HepG2 (cell line): Measurements from ENCODE around the gene SULT4A1. TPM values are rescaled to one million over a fixed set of nuclear protein-coding genes. Genes with fewer than 3 reads are reported as not detected.

Source experiments
- ATAC-seq: fragments of 200-7000 bp; cut with Tn5 transposase; 3 replicates; pipeline ENCODE4 v1.9.1; 2020; ENCODE audit warnings: mild to moderate bottlenecking, moderate library complexity
- BruUV-seq: library from RNA; stranded (reverse); fragments of 400-500 nt; replicated peaks from 2 replicates; lab custom pipeline; 2021; lab: Mats Ljungman, UMichigan
- CTCF ChIA-PET: fragments of 300-600 bp; formaldehyde crosslinking; extraction: SDS; loops from one replicate; lab custom pipeline; 2021; ENCODE audit warnings: low total read pairs, inconsistent platforms, low intra/inter-chr PET ratio; lab: Yijun Ruan, JAX
- POLR2A ChIA-PET: fragments of 350-600 bp; sonication (Branson Sonifier 250); formaldehyde crosslinking; loops from one replicate; lab custom pipeline; 2020; ENCODE audit warnings: antibody characterized with exemption, inconsistent platforms; lab: Yijun Ruan, JAX
- DNase-seq: peaks from one replicate; pipeline ENCODE4 v3.0.0-alpha.2; 2015; ENCODE audit warnings: low spot score
- FAIRE-seq: peaks from 3 replicates; lab custom pipeline; 2011; peaks lifted over from hg19 to GRCh38; lab: Jason Lieb, UNC
- H2AFZ ChIP-seq: one replicate; pipeline ENCODE4 v1.6.1; 2011; ENCODE audit warnings: low read length, inconsistent platforms
- H3K27ac ChIP-seq: fragments of 300-600 bp; 3 replicates; pipeline ENCODE4 v1.8.0; 2011; ENCODE audit warnings: mixed run types, mild to moderate bottlenecking, mixed read lengths, low read length, inconsistent platforms; ENCODE audit not compliant: insufficient read depth; ENCODE audit errors: extremely low read length
- H3K27me3 ChIP-seq, 2 experiments: fragments of 200-600 bp in 1 of 2; 2 replicates in 1 of 2; 3 replicates in 1 of 2; pipeline versions ENCODE4 v1.6.0 to v1.8.0; 2011; ENCODE audit warnings: low read length in 2 of 2, mild to moderate bottlenecking in 2 of 2, moderate library complexity in 2 of 2, inconsistent platforms in 1 of 2; ENCODE audit not compliant: insufficient read depth in 2 of 2, control insufficient read depth in 1 of 2
- H3K36me3 ChIP-seq, 2 experiments: fragments of 200-600 bp in 1 of 2; replicated peaks in 1 of 2; 2 replicates in 1 of 2; 3 replicates in 1 of 2; pipeline versions ENCODE4 v1.5.1 to v1.8.0; 2011; ENCODE audit warnings: low read length in 2 of 2, inconsistent platforms in 1 of 2; ENCODE audit not compliant: insufficient read depth in 2 of 2, control insufficient read depth in 1 of 2
- H3K4me1 ChIP-seq: 2 replicates; pipeline ENCODE4 v1.5.1; 2012; ENCODE audit warnings: low read length, inconsistent platforms; ENCODE audit not compliant: insufficient read depth
- H3K4me2 ChIP-seq: 2 replicates; pipeline ENCODE4 v1.6.0; 2011; ENCODE audit warnings: low read depth, low read length, inconsistent platforms
- H3K4me3 ChIP-seq, 3 experiments: fragments of 200-600 bp in 1 of 3; sonication (generic), shearing (Covaris generic) in 1 of 3; replicated peaks in 1 of 3; 2 replicates each; pipeline ENCODE4 v1.5.1; 2011 to 2016; ENCODE audit warnings: low read length in 3 of 3, inconsistent platforms in 2 of 3, low read depth in 2 of 3, mild to moderate bottlenecking in 2 of 3, control low read depth in 1 of 3, mixed read lengths in 1 of 3; ENCODE audit not compliant: insufficient read depth in 1 of 3
- H3K79me2 ChIP-seq: one replicate; pipeline ENCODE4 v1.6.1; 2011; ENCODE audit warnings: low read length, inconsistent platforms; ENCODE audit not compliant: insufficient read depth
- H3K9ac ChIP-seq: 2 replicates; pipeline ENCODE4 v1.6.0; 2011; ENCODE audit warnings: mild to moderate bottlenecking, low read depth, low read length, inconsistent platforms; ENCODE audit not compliant: insufficient read depth
- H3K9me3 ChIP-seq: 2 replicates; pipeline ENCODE4 v1.5.1; 2012; ENCODE audit warnings: mild to moderate bottlenecking, low read length
- H4K20me1 ChIP-seq: 2 replicates; pipeline ENCODE4 v1.6.0; 2011; ENCODE audit warnings: inconsistent platforms, mild to moderate bottlenecking, low read length, moderate library complexity; ENCODE audit not compliant: insufficient read depth
- ARNTL ChIP-seq: sonication (generic); formaldehyde crosslinking; IDR thresholded peaks from 2 replicates; pipeline ENCODE4 v1.4.0; 2020; ENCODE audit warnings: mild to moderate bottlenecking, missing genetic modification reagents
- CBX5 ChIP-seq: sonication (generic); formaldehyde crosslinking; IDR thresholded peaks from 2 replicates; pipeline ENCODE4 v1.4.0; 2020; ENCODE audit warnings: missing genetic modification reagents, borderline replicate concordance
- MYC ChIP-seq: sonication (generic); formaldehyde crosslinking; IDR thresholded peaks from 2 replicates; pipeline ENCODE4 v1.9.0; 2021; ENCODE audit warnings: missing genetic modification reagents, borderline replicate concordance
- TBP ChIP-seq: sonication (generic); formaldehyde crosslinking; IDR thresholded peaks from 2 replicates; pipeline ENCODE4 v1.5.0; 2020; ENCODE audit warnings: missing genetic modification reagents
- TCF7 ChIP-seq: sonication (generic); IDR thresholded peaks from 2 replicates; pipeline ENCODE4 v1.6.1; 2016; ENCODE audit warnings: antibody characterized with exemption, low read depth
- ZFP41 ChIP-seq: sonication (generic); formaldehyde crosslinking; IDR thresholded peaks from 2 replicates; pipeline ENCODE4 v1.4.0; 2020; ENCODE audit warnings: mild to moderate bottlenecking, missing genetic modification reagents, borderline replicate concordance
- ZNF230 ChIP-seq: sonication (generic); formaldehyde crosslinking; IDR thresholded peaks from 2 replicates; pipeline ENCODE4 v1.4.0; 2020; ENCODE audit warnings: mild to moderate bottlenecking, missing genetic modification reagents
- ZNF703 ChIP-seq: sonication (generic); formaldehyde crosslinking; IDR thresholded peaks from 2 replicates; pipeline ENCODE4 v1.5.1; 2020; ENCODE audit warnings: missing genetic modification reagents, mild to moderate bottlenecking, moderate library complexity, borderline replicate concordance
- ZNF720 ChIP-seq: sonication (generic); formaldehyde crosslinking; IDR thresholded peaks from 2 replicates; pipeline ENCODE4 v1.4.0; 2020; ENCODE audit warnings: missing genetic modification reagents
- WGBS: methylation state at CpG from one replicate; pipeline ENCODE4 v1.1.6; 2017; ENCODE audit warnings: low lambda C conversion rate; 5-methylcytosine and 5-hydroxymethylcytosine counted together
- in situ Hi-C: cut with HindIII; loops from 2 replicates; pipeline ENCODE4 v1.10.0; 2017; ENCODE audit warnings: low pct_unique_long_range_greater_than_20kb; ENCODE audit not compliant: extremely low pct_ligation_motif_present
- intact Hi-C: fragments of 100-400 bp; cut with micrococcal nuclease; formaldehyde crosslinking; loops from one replicate; pipeline ENCODE4 v1.10.0; 2022; ENCODE audit not compliant: unreplicated experiment
- polyA plus RNA-seq, 8 experiments: library from polyadenylated mRNA; depleted of rRNA in 3 of 8; stranded (reverse) in 7 of 8; unstranded in 1 of 8; fragments of >200 nt; fragmentation: Illumina TruSeq in 4 of 8; extraction: Trizol in 4 of 8; gene quantifications; 2 replicates each; pipeline versions ENCODE4 v1.2.1 to v1.2.3, GENCODE V29; 2011 to 2016; ENCODE audit warnings: low read depth in 4 of 8, missing spikeins in 1 of 8, mixed read lengths in 1 of 8; ENCODE audit not compliant: insufficient read depth in 1 of 8
- total RNA-seq, 5 experiments: library from RNA; depleted of rRNA; stranded (reverse); fragments of >200 nt; fragmentation: Illumina TruSeq; extraction: Trizol; gene quantifications; 2 replicates each; pipeline ENCODE4 v1.2.3, GENCODE V29; 2016; ENCODE audit warnings: low read depth in 1 of 5
- TF ChIP-seq, protein P1 (sequence below): sonication (generic); formaldehyde crosslinking; IDR thresholded peaks from 2 replicates; pipeline ENCODE4 v1.4.0; 2020; ENCODE audit warnings: missing genetic modification reagents
- TF ChIP-seq, protein P2 (sequence below): sonication (generic); formaldehyde crosslinking; IDR thresholded peaks from 2 replicates; pipeline ENCODE4 v1.5.0; 2020; ENCODE audit warnings: mild to moderate bottlenecking, missing genetic modification reagents
- TF ChIP-seq, protein P3 (sequence below): IDR thresholded peaks from 2 replicates; pipeline ENCODE4 v1.6.1; 2016; ENCODE audit warnings: missing compliant biosample characterization, missing genetic modification reagents, borderline replicate concordance

The SULT4A1 gene
- total and polyA plus RNA-seq, 2 of the 13 experiments (the other 11 are each of a cell fraction or from before 2014, with no cell fraction given): not detected

DNA sequence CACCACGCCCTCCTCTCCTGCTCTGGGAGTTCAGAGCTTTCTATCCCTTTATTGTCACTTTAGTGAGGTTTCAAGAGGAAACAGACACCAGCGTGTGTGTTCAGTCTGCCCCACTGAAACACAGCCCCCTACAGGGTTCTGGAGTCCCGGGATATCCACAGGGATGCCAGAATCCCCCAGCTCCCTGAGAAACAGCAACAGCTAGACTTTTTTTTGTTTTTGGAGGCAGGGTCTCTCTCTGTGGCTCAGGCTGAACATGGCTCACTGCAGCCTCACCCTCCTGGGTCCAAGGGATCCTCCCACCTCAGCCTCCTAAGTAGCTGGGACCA lies 10.4 kb downstream of the SULT4A1 start:
- WGBS: 0% methylated on average over 3 of the region's 3 CpGs
- CTCF ChIA-PET: no interaction called here
- DNase-seq (no peak), FAIRE-seq (no peak), ATAC-seq (no peak)
- no peak overlapping the region for H3K27ac ChIP-seq
- H3K4me1 ChIP-seq: no peaks in the 10 kb centered on the region
- intact Hi-C loops (no loop called here), in situ Hi-C loops (no loop called here)
- peaks cover 4% of the 10 kb centered on the region; the same call in 1 of the 2 replicates for H4K20me1 ChIP-seq
- POLR2A ChIA-PET: no interaction called here
- H3K4me3 ChIP-seq: no peak overlapping the region
- H2AFZ ChIP-seq: no peak overlapping the region
- H3K9me3 ChIP-seq: no peaks in the 10 kb centered on the region
- BruUV-seq: no TSS peak
- peaks cover 6 to 49% of the 10 kb centered on the region in 2 experiments; a peak in 3 of 5 replicates for H3K27me3 ChIP-seq
- no peaks in the 10 kb centered on the region for H3K79me2 ChIP-seq
- H3K36me3 ChIP-seq: no peaks in the 10 kb centered on the region
- TF ChIP-seq ZNF703 (no peak), CBX5 (no peak), ARNTL (CRISPR knock-in tag) (no peak), ZFP41 (CRISPR knock-in tag) (no peak), MYC (no peak), TBP (CRISPR knock-in tag) (no peak), ZNF720 (no peak), TCF7 (no peak), ZNF230 (CRISPR knock-in tag) (no peak)
- TF ChIP-seq, protein P1, sequence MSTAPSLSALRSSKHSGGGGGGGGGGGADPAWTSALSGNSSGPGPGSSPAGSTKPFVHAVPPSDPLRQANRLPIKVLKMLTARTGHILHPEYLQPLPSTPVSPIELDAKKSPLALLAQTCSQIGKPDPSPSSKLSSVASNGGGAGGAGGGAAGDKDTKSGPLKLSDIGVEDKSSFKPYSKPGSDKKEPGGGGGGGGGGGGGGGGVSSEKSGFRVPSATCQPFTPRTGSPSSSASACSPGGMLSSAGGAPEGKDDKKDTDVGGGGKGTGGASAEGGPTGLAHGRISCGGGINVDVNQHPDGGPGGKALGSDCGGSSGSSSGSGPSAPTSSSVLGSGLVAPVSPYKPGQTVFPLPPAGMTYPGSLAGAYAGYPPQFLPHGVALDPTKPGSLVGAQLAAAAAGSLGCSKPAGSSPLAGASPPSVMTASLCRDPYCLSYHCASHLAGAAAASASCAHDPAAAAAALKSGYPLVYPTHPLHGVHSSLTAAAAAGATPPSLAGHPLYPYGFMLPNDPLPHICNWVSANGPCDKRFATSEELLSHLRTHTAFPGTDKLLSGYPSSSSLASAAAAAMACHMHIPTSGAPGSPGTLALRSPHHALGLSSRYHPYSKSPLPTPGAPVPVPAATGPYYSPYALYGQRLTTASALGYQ (CRISPR knock-in tag): no peak
- TF ChIP-seq, protein P2, sequence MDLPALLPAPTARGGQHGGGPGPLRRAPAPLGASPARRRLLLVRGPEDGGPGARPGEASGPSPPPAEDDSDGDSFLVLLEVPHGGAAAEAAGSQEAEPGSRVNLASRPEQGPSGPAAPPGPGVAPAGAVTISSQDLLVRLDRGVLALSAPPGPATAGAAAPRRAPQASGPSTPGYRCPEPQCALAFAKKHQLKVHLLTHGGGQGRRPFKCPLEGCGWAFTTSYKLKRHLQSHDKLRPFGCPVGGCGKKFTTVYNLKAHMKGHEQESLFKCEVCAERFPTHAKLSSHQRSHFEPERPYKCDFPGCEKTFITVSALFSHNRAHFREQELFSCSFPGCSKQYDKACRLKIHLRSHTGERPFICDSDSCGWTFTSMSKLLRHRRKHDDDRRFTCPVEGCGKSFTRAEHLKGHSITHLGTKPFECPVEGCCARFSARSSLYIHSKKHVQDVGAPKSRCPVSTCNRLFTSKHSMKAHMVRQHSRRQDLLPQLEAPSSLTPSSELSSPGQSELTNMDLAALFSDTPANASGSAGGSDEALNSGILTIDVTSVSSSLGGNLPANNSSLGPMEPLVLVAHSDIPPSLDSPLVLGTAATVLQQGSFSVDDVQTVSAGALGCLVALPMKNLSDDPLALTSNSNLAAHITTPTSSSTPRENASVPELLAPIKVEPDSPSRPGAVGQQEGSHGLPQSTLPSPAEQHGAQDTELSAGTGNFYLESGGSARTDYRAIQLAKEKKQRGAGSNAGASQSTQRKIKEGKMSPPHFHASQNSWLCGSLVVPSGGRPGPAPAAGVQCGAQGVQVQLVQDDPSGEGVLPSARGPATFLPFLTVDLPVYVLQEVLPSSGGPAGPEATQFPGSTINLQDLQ (CRISPR knock-in tag): no peak
- TF ChIP-seq, protein P3, sequence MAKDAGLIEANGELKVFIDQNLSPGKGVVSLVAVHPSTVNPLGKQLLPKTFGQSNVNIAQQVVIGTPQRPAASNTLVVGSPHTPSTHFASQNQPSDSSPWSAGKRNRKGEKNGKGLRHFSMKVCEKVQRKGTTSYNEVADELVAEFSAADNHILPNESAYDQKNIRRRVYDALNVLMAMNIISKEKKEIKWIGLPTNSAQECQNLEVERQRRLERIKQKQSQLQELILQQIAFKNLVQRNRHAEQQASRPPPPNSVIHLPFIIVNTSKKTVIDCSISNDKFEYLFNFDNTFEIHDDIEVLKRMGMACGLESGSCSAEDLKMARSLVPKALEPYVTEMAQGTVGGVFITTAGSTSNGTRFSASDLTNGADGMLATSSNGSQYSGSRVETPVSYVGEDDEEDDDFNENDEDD (CRISPR knock-in tag): no peak
- H3K9ac ChIP-seq: no peak overlapping the region
- H3K4me2 ChIP-seq: no peak overlapping the region
